Measurements from ENCODE around the gene SPRYD4.
A peak's percentile ranks its signal among the peaks of the same experiment; 100 is the strongest.
"Not testable (repeated sequence)": the region's sequence is repeated elsewhere in the genome, so short reads cannot be mapped to it uniquely, and the experiment has no call there.

Gene SPRYD4

DNA sequence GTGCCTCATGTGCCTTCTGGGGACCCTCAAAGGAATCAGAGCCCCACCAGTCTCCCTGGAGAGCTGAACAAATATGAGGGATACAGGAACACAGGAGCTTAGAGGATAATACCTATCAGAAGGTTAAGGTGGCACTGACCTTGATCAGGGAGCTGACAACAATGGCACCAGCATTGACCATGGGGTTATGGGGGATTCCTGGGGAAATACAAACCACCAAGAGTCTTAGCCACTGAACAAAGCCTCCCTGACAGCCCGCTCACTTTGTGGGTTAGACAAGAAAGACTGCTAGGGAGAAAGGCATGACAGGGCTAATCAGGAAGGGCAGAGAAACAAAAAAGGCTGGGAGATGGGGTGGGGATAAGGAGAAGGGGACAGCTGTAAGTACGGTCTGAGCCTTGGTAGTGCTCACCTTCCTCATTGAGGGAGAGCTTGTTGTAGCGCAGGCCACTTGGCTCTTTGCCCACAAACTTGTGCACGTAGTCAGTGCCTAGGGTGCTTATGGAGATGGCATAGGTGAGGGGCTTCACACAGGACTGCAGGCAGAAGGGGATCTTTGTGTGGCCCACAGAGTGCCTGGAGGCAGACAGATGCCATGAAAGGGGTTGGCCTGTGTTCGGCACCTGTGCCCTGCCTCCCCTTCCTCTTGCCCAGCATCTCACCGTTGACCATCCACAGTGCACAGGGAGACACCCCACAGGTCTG, 9.3 kb downstream of the SPRYD4 start:
- DNase-seq = no peak

DNA sequence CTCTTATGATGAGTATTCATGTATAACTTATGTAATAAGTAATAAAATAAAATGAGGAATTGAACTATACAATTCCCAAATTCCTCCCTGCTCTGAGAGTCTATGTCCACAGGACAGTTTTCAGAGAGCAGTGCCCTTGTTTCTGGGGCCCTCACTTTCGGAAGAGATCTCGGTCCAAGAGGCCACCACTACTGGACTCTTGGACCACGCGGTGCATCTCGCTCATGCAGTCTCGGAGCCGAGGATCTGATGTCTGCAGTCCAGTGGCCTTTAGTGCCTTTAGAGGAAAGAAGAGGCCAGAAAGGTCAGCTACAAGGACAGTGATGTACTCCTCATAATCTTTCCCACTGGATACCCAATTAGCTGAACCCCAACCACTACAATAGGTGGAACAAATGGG, 11.2 kb downstream of the SPRYD4 start:
- DNase-seq = no peak

DNA sequence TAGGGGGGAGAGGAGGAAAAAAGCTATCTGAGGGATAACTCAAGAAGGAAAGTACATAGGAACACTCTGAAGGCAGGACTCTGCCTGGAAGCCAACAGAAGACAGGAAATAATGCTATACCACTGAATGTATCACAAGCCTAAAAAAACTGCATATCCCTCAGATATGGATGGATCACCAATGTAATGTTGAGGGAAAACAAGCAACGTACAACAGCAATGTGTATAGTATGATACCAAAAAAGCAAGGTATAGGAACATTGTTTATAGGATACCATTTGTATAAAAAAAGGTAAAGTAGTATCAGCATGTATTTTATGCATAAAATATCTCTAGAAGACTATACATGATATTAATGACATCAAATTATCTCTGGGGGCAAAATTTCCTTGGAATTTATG, 16.2 kb downstream of the SPRYD4 start:
- no peak for DNase-seq

GRCh38 chr12:56486694-56487093, 18.3 kb downstream of the SPRYD4 start:
- no peak for DNase-seq

DNA sequence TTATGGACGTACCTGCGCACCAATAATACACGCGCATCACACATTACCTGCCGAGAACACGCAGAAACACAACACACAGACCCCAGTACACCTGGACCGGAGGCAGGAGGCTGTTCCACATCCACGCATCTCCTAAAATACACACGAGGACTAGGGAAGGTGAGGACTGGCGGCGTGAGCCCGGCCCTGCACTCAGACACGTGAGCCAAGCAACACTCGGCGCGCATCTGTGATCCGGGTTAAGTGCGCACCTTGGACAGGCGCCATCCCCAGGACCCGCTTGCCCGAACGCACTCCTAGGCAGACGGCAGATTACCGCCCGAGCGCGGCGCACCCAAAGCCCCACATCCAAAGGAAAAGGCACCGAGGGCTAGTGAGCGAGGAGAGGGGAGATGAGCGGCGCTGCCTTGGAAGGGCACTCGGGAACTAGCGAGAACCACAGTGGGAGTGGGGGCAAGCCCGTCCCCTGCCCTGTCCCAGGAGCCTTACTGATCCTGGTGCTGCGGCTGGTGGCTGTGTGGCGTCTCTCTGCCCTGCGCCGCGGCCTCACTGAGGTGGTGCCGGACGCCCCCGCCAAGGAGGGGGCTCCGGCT, 19.2 kb downstream of the SPRYD4 start:
- no peak for DNase-seq

DNA sequence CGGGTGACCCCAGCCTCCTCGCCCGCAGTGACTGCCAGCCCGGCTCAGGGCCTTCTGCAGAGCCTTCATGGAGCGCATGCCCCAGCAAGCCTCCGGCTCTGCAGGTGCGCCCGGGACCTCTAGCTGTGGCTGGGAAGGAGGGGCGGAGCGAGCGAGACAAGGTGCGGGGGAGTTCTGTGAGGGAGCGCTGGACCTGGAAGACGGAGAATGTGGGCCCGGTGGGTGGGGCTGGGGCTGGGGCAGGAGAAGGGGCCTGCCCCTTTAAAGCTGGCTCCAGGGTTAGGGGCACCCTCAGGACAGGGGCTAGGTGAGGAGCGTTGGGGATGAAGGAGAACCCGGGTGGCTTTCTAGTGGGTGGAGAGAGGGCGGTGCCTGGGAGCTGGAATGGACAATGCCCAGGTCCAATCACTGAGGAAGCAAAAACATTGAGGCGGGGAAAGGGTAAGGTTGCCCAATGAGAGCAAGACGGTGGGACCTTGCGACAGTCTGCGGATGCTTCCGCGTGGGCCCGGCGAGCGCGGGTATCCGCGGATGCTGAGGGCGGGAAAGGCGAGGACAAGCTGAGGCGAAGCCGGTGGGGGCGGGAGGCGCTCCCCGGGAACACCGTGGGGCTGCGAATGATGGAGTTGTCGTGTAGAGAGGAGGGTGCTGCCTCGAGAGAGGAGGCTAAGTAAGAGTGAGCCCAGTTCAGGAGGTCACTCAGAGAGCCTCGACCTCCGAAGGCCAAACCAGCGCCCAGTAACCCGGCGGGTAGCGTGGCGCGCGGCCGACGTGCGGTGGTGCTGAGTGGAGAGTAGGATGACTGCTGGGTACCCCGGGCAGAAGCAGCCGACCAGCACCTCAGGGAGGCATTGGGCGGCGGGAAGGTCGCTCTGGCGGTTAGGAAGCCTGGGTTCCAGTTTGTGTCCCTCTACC, 19.9 kb downstream of the SPRYD4 start, which contains the start of gene GLS2:
GLS2 (minus strand) TSS at position 121 of the 915 bp plus-strand sequence; CDS start at position 78, 43 bp downstream.
- DNase-seq = peak; percentile 48 to 80

DNA sequence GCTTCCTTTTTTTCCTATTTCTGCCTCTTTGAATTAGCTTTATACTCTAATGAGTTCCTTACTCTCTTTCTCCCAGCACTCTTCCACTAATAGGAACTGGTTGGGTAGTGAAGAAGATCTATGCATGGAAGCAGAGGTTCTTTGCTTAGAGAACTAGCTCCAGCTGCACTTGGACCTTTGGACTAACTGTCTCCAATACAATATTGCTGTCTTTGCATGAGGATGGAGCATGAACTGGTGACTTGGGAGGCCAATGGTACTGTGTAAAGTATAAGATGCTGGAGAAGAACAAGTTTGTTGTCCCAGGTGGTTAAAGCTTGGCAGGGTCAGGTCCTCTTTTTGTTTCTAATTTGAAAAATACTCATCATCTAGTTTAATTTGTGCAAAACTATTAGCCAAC, 22.0 kb downstream of the SPRYD4 start:
- no peak for DNase-seq

DNA sequence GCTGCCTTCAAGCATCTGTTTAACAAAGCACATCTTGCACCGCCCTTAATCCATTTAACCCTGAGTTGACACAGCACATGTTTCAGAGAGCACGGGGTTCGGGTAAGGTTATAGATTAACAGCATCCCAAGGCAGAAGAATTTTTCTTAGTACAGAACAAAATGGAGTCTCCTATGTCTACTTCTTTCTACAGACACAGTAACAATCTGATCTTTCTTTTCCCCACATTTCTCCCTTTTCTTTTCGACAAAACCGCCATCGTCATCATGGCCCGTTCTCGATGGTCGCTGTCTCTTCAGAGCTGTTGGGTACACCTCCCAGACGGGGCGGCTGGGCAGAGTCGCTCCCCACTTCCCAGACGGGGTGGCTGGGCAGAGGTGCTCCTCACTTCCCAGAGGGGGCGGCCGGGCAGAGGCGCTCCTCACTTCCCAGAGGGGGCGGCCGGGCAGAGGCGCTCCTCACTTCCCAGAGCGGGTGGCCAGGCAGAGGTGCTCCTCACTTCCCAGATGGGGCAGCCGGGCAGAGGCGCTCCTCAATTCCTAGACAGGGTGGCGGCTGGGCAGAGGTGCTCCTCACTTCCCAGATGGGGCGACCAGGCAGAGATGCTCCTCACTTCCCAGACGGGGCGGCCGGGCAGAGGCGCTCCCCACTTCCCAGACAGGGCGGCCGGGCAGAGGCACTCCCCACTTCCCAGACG, 25.2 kb downstream of the SPRYD4 start:
- DNase-seq = not testable (repeated sequence)

DNA sequence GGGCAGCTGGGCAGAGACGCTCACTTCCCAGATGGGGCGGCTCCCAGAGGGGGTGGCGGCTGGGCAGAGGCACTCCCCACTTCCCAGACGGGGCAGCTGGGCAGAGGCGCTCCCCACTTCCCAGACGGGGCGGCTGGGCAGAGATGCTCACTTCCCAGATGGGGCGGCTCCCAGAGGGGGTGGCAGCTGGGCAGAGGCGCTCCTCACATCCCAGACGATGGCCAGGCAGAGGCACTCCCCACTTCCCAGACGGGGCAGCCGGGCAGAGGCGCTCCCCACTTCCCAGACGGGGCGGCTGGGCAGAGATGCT, 25.7 kb downstream of the SPRYD4 start:
- DNase-seq = not testable (repeated sequence)

- not testable (repeated sequence) for DNase-seq
Measured at GRCh38 chr12:56494481-56494880, 26.1 kb downstream of the SPRYD4 start.

DNA sequence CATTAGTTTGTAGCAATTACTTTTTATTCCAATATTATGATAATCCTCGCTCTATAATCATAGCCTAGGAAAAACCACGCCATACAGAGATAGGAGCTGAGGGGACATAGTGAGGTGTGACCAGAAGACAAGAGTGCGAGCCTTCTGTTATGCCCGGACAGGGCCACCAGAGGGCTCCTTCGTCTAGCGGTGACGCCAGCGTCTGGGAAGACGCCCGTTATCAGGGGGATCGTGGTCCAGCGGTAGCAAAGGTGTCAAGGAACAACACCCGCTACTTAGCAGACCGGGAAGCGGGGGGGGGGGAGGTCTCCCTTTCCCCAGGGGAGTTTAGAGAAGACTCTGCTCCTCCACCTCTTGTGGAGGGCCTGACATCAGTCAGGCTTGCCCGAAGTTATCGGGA, 28.3 kb downstream of the SPRYD4 start:
- peak in 1 of 2 donors; percentile 38 for DNase-seq

GRCh38 chr12:56498126-56498902, 29.9 kb downstream of the SPRYD4 start:
- DNase-seq = not testable (repeated sequence)

- not testable (repeated sequence) for DNase-seq
Measured at GRCh38 chr12:56499452-56499851, 31.1 kb downstream of the SPRYD4 start.

DNA sequence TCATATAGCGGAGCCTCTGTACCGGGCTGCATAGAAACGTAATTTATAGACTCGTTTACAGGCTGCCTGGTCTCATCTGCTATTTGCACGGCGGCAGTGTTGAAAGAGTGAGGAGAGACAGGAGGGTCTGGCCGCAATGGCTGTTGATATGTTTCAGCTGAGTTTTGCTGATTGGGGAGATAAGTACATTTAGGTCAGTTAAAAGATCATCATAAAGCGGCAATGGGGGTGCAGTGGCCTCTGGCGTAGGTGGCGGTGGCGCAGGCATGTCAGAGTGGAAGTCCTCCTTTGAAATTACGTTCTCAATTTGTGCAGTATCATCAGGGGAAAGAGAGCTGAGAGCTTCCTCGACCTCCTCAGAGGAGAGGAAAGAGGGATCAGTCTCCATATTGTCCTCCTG, 31.5 kb downstream of the SPRYD4 start:
- not testable (repeated sequence) for DNase-seq

DNA sequence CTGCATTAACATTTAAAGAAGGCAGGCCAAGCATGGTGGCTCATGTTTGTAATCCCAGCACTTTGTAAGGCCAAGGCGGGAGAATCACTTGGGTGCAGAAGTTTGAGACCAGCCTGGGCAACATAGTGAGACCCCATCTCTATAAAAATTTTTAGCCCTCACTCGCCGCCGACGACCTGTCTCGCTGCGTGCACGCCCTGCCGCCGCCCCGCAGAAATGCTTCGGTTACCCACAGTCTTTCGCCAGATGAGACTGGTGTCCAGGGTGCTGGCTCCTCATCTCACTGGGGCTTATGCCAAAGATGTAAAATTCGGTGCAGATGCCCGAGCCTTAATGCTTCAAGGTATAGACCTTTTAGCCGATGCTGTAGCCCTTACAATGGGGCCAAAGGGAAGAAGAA, 42.4 kb downstream of the SPRYD4 start:
- DNase-seq = no peak

DNA sequence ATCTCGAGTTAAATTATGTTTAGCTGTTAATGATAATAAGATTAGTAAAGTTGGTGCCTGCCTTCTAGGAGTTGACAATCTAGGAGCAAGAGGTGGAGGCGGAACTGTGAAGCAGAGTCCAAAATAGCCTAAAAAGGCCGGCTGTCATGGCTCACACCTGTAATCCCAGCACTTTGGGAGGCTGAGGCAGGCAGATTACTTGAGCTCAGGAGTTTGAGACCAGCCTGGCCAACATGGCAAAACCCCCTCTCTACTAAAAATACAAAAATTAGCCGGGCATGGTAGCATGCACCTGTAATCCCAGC, 45.6 kb downstream of the SPRYD4 start:
- DNase-seq = not testable (repeated sequence)

- DNase-seq = no peak
Measured at GRCh38 chr12:56517854-56518253, 49.5 kb downstream of the SPRYD4 start.

- DNase-seq = no peak
Measured at GRCh38 chr12:56518570-56518969, 50.2 kb downstream of the SPRYD4 start.

GRCh38 chr12:56520048-56520447, 51.7 kb downstream of the SPRYD4 start:
- no peak for DNase-seq

GRCh38 chr12:56520506-56520905, 52.1 kb downstream of the SPRYD4 start:
- DNase-seq = no peak

DNA sequence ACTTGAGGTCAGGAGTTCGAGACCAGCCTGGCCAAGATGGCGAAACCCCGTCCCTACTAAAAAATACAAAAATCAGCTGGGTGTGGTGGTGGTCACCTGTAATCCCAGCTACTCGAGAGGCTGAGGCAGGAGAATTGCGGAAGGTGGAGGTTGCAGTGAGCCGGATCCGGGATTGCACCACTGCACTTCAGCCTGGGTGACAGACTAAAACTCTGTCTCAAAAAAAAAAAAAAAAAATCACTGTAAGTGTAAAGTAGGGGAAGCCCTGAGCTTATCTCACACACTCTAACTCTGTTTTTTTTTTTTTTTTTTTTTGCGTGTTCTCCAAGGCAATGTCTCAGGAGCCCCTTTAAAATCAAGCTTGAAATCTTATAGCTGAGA, 52.8 kb downstream of the SPRYD4 start:
- DNase-seq = no peak

DNA sequence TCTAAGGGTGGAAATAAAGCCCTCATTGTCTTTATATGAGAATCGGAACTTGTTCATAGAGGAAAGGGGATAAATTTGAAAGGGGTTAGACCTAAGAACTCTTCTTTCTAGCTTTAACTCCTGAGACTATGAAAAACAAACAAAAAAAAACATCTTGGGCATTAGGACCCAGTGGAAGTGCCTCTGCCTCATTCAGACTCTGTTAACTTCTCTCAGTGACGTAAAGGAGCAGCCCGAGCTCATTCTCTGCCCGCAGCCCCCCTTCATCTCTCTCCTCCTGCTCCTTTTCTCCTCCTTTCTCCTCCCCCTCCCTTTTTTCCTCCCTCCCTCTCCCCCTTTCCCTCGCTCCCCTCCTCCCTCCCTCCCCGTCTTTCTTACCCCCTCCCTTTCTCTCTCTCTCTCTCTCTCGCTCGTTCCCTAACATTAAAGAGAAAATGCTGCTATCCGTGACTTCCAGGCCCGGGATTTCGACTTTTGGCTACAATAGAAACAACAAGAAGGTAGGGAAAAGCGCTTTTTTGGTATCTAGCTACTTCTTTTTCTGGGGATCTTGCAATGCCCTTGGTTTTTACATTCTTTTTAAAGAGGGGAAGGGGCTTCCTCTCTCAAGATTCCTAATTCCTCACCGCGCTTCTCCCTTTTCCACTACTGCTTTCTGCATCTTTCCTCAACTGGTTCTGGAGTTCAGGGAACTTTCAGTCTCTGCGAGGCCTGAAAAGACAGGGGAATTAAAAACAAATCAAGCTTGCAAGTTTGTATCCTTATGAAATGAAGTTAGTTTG, 53.4 kb downstream of the SPRYD4 start, which contains the start of gene RBMS2:
RBMS2 (plus strand) TSS at position 231 of the 782 bp plus-strand sequence; CDS start at position 435, 204 bp downstream.
- peak; percentile 49 to 84 for DNase-seq

All from hippocampal formation (tissue), 2 donors.